Measurements from ENCODE around the gene IRF4. TPM values are rescaled to one million over a fixed set of nuclear protein-coding genes. Genes with fewer than 3 reads are reported as not detected.

Gene IRF4
- total RNA-seq, 1 donor from 2014 or later: not detected

GRCh38 chr6:449057-449430, 57.5 kb downstream of the IRF4 start:
- Mint-ChIP-seq H3K4me3 (ENCODE audit: unreplicated experiment) (no peak overlapping the region), H3K4me1 (ENCODE audit: unreplicated experiment) (no peaks in the 10 kb centered on the region), H3K9me3 (ENCODE audit: unreplicated experiment) (peaks cover 4% of the 10 kb centered on the region), H3K27me3 (ENCODE audit: unreplicated experiment) (peaks cover 6% of the 10 kb centered on the region), H3K36me3 (ENCODE audit: unreplicated experiment) (no peaks in the 10 kb centered on the region), H3K27ac (ENCODE audit: unreplicated experiment) (no peak overlapping the region)
- no peak for DNase-seq (ENCODE audit: extremely low spot score, unreplicated experiment)
- no peak for TF ChIP-seq CTCF (IDR thresholded peaks at IDR 0.05)

- TF ChIP-seq CTCF (IDR thresholded peaks at IDR 0.05): no peak
- no peak overlapping the region for H3K27ac Mint-ChIP-seq (ENCODE audit: unreplicated experiment)
- H3K36me3 Mint-ChIP-seq (ENCODE audit: unreplicated experiment): no peaks in the 10 kb centered on the region
- no peak for DNase-seq (ENCODE audit: extremely low spot score, unreplicated experiment)
- no peak overlapping the region for H3K4me3 Mint-ChIP-seq (ENCODE audit: unreplicated experiment)
- no peaks in the 10 kb centered on the region for H3K4me1 Mint-ChIP-seq (ENCODE audit: unreplicated experiment)
- H3K9me3 Mint-ChIP-seq (ENCODE audit: unreplicated experiment): peaks cover 4% of the 10 kb centered on the region
- peaks cover 10% of the 10 kb centered on the region for H3K27me3 Mint-ChIP-seq (ENCODE audit: unreplicated experiment)
Measured at GRCh38 chr6:449486-450419, 58.2 kb downstream of the IRF4 start.

GRCh38 chr6:451336-451735, 59.8 kb downstream of the IRF4 start:
- TF ChIP-seq CTCF (IDR thresholded peaks at IDR 0.05): no peak
- no peak overlapping the region for H3K27ac Mint-ChIP-seq (ENCODE audit: unreplicated experiment)
- H3K36me3 Mint-ChIP-seq (ENCODE audit: unreplicated experiment): no peaks in the 10 kb centered on the region
- H3K4me3 Mint-ChIP-seq (ENCODE audit: unreplicated experiment): no peak overlapping the region
- no peak for DNase-seq (ENCODE audit: extremely low spot score, unreplicated experiment)
- peaks cover 11% of the 10 kb centered on the region for H3K27me3 Mint-ChIP-seq (ENCODE audit: unreplicated experiment)
- no peaks in the 10 kb centered on the region for H3K4me1 Mint-ChIP-seq (ENCODE audit: unreplicated experiment)
- peaks cover 4% of the 10 kb centered on the region for H3K9me3 Mint-ChIP-seq (ENCODE audit: unreplicated experiment)

- DNase-seq (ENCODE audit: extremely low spot score, unreplicated experiment): no peak
- Mint-ChIP-seq H3K4me1 (ENCODE audit: unreplicated experiment) (no peaks in the 10 kb centered on the region), H3K27ac (ENCODE audit: unreplicated experiment) (no peak overlapping the region), H3K27me3 (ENCODE audit: unreplicated experiment) (peaks cover 11% of the 10 kb centered on the region), H3K9me3 (ENCODE audit: unreplicated experiment) (peaks cover 4% of the 10 kb centered on the region), H3K36me3 (ENCODE audit: unreplicated experiment) (no peaks in the 10 kb centered on the region), H3K4me3 (ENCODE audit: unreplicated experiment) (no peak overlapping the region)
- no peak for TF ChIP-seq CTCF (IDR thresholded peaks at IDR 0.05)
Measured at GRCh38 chr6:451847-452246, 60.3 kb downstream of the IRF4 start.

GRCh38 chr6:452301-453067, 60.9 kb downstream of the IRF4 start:
- DNase-seq (ENCODE audit: extremely low spot score, unreplicated experiment): no peak
- Mint-ChIP-seq H3K4me3 (ENCODE audit: unreplicated experiment) (no peak overlapping the region), H3K36me3 (ENCODE audit: unreplicated experiment) (no peaks in the 10 kb centered on the region), H3K27ac (ENCODE audit: unreplicated experiment) (no peak overlapping the region), H3K9me3 (ENCODE audit: unreplicated experiment) (peaks cover 9% of the 10 kb centered on the region), H3K27me3 (ENCODE audit: unreplicated experiment) (peaks cover 11% of the 10 kb centered on the region), H3K4me1 (ENCODE audit: unreplicated experiment) (no peaks in the 10 kb centered on the region)
- TF ChIP-seq CTCF (IDR thresholded peaks at IDR 0.05): no peak
